Right forelimb (tissue), 1 donor: ENCODE results near the gene DDAH1.
"Not testable (repeated sequence)": the region's sequence is repeated elsewhere in the genome, so short reads cannot be mapped to it uniquely, and the experiment has no call there.

Source experiments
- DNase-seq: peaks from one replicate; pipeline ENCODE4 v3.0.0-alpha.2; 2018

DDAH1 gene

DNA sequence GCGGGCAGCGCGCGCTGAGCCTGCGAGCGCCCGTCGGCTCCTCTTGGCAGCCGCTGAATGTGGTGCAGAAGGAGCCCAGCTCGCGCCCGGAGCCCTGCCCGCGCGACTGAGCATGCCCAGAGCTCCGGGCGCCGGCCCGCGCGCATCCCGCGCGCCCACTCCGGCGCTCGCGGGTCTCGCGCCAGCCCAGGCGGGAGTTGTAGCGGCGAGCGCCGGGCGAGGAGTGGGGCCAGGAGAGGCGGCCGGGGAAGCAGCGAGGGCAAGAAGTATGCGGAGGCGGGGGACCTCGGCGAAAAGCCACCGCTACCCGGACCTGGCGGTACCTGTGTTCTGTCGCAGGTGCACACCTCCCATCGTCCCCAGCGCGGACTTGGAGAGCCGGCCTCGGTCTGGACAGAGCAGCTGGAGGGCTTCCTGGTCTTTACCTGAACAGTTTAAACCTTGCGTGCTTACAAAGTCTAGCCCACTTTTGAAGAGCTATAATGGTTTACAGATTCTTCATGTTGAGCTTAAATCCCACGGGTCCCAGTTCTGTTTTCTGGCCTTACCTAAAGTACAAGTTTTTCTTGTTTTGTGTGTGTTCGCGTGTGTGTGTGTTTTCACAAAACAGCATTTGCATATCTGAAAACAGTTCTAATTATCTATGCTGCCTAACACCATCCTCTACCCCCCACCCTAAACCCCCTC lies at the start of gene DDAH1:
DDAH1 (minus strand) TSS at position 61 of the 687 bp plus-strand sequence. CDS start 114 bp downstream, outside the sequence.
- DNase-seq = peak; percentile 48

DNA sequence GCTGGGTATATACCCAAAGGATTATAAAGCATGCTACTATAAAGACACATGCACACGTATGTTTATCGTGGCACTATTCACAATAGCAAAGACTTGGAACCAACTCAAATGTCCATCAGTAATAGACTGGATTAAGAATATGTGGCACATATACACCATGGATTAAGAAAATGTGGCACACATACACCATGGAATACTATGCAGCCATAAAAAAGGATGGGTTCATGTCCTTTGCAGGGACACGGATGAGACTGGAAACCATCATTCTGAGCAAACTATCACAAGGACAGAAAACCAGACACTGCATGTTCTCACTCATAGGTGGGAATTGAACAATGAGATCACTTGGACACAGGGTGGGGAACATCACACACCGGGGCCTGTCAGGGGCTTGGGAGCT lies 49.0 kb upstream of the DDAH1 start:
- not testable (repeated sequence) for DNase-seq

DNA sequence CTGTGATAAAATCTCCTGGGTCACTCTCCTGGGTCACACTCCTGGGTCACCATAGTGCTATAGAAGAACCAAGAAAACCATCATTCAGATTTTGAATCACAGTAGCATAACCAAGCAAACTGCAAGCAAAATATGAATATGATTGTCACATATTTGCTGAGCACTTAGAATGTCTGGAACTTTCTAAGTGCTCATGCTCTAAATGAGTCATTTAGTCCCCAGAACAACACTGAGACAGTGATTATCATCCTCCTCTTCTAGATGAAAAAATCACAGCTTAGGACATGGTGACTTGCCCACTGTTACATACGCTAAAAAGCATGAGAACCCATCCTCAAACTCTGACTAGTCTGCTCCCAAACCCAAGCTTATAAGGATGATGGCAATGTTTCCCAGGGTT lies 39.5 kb upstream of the DDAH1 start:
- no peak for DNase-seq

DNA sequence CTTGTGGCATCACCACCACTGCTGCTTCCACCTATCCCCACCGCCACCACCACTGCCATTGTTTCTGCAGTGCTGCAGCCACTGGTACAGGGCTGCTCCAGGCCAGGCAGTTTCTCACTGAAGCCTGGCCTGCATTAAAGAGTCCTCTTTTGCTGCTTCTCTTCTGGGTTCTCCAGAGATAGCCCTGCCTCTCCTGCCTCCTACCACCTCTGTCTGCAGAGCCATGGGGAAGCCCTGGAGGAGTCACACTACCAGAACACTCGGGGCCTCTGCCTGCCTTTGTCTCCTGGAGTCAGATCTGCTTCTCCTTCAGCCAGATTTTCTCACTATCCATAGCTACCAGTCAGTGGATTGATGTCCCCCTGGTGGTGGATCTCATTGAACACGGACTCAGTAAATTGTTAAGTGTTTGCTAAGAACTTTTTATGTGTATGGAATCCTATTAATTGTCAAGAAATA lies 37.7 kb upstream of the DDAH1 start:
- DNase-seq = peak; percentile 52

DNA sequence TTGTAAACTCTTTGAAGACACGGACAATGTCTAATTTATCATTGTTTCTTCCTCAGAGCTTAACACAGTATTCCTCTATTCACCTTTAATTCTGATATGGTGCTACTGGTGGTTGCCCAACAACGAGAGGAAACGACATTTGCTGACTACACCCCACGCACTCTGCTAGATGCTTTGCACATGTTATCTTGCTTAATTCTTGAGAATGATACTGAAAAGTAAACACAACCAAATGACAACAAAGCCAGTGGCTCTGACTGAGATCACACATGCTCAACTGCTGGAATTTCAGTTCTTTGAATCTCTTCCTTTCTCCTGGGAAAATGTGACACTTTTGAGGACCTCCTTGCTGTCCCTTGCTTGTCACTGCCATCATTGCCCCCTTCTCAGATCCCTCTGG lies 37.2 kb upstream of the DDAH1 start:
- no peak for DNase-seq

DNA sequence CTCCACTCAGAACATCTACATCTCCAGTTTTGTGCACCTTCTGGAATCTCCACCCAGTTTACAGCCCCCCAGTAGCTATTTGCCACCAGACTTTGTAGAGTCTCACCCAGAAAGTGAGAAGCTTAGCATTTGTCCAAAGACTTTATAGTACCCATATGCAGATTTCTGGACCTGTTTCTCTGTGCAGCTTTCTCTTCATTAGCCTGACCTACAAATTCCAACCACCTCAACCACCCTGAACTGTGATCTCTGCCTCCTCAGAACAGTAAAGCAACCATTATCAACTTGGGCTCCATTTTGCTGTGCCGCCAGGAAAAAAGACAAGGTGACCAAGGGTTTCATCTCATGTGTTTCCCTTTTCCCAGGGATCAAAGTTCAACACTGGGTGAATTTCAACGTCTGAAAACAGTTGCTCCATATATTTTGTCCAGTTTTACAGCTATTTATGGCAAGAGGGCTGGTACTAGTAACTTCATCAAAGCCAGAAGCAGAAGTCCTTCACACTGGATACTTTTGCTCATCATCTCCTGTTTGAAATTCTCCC lies 36.5 kb upstream of the DDAH1 start:
- no peak for DNase-seq

DNA sequence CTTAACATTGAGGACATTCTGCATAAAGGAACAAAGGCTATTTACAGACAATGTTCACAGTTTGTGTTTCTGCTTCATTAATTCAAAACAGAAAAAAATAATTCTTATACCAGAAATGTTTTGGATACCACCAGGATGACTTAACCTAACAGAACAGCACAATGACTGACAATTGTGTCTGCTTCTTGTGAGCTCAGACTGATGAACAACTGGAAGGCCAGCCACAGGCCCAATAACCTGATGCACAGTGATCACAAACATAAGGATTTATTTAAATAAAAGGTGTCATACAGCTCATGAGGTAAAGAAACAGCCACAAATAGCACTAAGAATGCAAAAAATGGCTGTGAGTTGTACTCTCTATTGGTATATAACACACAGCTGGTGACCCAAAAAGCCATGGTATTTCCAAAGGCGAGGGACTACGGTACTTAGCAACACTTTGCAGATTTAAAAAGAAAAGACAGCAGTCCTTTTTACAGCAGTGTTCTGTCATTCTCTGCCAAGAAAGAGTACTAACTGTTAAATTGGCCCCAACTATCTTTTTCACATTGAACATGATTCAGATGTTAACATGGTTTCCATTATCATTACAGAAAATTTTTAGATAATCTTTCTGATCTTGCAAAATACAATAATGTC lies 32.1 kb upstream of the DDAH1 start:
- DNase-seq = no peak

DNA sequence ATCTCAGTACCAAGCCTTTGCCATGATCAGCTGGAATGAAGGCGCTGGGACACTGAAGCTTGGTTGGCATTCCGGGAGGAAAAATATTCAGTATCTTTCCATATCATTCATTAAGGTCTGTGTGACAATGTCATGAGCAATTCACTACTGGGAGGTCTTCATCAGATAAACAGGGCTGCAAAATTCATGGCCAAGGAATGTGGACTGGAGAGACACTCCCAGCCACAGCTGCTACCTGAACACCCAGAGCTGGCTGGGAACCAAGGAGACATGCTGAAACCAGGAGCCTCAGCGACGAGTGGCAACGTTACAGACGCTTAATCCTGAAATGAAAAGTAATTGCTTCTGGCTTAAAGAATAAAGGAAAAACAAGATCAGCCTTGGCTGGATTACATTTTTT lies 30.6 kb upstream of the DDAH1 start:
- DNase-seq = no peak

DNA sequence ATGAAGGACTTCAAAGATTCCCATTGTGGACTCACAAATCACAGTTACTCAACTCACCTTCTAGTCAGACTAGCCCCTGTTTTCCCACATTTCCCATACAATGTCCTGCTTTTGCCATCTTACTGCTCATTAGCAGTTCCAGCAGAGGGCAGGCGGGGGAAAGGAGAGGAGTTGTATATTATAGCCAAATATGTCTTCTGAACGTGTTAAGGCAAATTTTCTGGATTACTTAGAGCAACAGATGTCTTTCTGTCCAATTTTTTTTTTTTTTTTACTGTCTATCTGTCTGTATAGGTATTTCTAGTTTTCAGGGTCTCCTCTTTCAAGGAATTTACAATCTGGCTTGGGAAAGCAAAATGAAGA lies 29.9 kb upstream of the DDAH1 start:
- no peak for DNase-seq

DNA sequence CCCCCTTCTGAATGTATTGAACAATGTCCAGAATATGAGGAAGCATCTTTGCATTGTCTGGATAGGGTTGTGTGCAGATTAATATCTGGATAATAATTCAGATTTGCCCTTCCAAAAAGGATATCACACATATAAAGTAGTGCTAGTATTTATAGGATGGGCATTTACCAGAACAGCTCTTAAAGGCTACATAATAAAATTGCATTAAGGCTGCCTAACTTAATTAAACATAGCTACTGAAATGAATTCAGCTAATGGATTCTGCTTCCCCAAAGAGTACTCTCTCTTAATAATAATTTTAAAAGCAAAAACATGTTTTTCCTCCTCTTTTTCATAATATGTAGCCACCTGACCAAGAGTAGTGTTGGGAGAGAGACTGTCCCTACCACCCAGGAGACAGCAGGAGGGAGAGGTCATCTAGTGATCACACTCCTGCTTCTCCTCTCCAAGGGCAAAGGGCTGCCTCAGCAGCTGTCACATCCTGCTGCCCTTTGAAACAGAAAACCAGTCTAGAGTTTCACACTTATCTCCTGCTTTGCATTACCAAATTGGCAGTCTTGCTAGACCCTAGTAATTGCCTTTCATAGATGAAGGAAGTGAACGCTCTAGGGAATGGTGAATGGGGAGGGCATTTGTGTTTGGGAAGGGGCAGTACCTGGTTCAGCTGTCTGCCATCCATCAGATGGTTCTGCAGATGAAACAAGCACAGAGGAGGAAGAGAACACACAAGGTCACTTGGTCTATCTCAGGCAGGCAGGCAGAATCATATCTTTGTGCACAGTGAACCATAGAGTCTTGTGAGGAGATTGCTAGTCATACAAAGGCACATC lies 29.3 kb upstream of the DDAH1 start:
- DNase-seq = no peak

DNA sequence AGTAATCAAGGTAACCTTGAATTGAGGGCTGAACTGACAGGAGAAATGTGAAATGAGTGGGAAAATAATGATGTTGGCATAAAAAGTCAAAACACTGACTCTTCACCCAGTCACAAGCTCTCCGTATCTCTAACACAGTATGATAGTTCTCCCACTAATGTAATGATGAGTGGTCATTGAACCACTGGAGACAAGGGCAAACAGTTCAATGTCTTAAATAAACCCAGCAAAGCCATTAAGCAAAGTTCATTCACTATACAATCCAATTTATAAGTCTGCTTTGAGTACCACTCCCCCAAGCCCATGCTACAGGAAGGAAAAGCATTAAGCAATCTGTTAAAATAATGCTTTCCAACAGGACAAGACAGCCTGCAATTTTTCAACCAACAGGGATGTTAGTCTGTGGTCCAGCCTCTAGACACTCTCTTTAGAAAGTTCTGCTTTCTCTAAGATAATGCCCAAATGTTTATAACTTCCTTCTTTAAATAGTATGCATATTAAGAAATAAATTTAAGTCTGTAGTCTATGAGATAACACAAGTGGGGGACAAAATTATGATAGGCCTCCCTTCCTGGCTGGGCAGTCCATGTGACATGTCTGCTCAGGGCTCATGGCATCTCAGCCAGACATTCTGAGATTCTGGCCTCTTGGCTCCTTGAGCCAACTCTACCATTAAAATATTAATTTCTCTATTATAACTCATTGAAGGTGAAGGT lies 25.5 kb upstream of the DDAH1 start:
- DNase-seq = no peak

DNA sequence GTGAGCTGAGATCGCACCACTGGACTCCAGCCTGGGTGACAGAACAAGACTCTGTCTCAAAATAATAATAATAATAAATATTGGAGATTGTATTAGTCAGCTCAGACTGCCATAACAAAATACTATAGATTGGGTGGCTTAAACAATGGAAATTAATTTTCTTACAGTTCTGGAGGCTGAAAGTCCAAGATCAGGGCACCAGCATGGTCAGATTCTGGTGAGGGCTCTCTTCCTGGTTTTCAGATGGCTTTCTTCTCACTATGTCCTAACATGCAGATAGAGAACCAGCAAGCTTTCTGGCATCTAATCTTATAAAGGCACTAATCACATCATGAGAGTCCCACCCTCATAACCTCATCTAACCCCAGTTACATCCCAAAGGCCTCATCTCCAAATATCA lies 23.2 kb upstream of the DDAH1 start:
- no peak for DNase-seq

DNA sequence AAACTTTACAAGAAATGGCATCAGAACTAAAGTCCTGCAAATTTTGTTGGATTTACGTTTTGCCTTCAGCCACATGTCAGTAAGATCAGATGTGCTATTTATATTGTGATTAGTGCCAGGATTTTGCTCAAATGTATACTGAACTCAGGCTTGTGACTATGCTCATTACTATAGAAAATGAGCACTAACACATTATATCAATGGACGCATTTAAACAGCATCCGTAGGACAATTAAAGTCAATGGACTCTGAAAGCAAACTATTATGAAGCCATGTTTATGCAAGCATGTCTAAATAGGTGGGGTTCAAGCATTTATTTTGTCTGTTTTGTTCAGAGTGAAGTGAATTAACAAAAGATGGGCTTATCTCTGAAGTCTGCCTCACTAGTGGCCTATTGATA lies 20.6 kb upstream of the DDAH1 start:
- no peak for DNase-seq

DNA sequence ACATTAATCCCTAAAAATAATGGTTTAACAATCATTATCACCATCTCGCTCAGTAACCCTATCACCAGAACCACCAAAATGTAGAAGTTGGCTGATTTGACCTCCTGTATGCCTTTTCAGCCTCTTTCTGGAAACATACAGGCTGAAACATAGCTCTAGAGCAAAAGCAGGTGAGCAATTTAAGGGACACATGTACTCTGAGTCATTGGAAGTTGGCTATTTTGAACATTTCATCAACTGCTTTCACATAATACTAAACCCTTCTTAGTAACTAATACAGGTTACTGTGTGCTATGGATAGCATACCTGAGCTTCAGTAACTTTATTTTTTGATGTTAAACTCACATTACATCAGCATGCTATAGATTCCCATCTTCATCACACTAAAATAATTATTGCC lies 19.8 kb upstream of the DDAH1 start:
- no peak for DNase-seq

DNA sequence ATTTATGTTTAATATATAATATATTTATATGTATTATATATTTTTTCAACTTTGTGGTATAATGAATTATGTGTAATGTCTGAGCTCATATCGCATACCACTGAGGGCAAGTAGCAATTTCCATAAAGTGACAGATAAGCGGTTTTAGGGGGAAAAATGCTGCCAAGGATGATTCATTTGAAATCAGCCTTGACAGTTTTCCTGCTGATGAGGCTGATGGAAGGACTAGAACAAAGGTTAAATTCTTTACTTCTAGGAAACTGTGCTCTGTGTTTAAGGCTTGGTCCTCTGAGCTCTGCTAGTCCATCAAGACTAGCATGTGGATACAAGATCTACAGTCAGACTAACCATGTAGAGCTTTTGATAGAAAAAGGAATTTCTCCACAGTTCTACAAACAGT lies 19.3 kb upstream of the DDAH1 start:
- DNase-seq = no peak

DNA sequence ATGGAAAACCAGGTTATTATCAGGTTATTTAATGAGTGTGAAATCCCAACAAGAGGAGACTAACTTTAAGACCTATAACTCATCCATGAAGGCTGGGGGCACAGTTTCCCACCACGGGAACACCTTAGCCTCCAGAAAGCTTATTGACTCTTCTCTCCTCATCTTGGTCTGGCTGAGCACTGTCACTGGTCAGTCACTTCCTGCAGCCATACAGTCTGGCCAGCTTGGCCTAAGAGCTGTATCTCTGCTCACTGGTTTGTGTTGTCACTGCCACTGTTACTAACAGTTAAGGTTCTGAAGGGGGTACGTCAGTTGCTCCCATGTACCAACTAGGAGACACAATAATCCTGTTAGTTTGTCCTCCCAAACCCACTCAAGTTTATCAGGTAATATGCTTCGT lies 16.7 kb upstream of the DDAH1 start:
- DNase-seq = no peak

DNA sequence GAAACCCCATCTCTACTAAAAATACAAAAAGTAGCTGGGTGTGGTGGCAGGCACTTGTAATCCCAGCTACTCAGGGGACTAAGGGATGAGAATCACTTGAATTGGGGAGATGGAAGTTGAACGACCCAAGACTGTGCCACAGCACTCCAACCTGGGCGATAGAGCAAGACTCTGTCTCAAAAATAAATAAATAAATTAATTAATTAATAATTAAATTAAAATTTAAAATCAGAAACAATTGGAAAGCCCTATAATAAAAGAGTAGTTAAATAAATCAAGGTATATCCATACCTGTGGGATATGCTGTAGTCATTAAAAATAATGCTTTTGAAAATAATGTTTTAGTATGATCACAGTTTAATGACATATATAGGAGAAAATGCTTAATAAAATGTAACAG lies 15.6 kb upstream of the DDAH1 start:
- DNase-seq = no peak

DNA sequence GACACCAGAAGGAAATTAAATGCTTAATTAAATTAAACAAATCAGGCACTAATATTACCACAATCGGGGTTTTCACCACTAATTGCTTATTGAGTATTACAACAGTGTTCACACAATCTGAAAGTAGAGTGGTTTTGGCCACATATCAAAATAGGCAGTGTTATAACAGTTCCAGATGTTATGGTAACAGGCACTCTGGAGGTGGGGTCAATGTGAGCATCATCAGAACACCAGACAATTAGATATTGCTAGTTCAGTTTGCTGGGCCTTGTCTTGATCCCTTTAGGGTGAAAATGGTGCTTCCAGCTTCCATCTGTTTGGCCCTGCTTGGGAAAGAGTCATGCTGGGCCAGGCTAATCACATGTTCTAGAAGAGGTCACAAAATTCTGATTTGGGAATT lies 14.5 kb upstream of the DDAH1 start:
- DNase-seq = no peak

DNA sequence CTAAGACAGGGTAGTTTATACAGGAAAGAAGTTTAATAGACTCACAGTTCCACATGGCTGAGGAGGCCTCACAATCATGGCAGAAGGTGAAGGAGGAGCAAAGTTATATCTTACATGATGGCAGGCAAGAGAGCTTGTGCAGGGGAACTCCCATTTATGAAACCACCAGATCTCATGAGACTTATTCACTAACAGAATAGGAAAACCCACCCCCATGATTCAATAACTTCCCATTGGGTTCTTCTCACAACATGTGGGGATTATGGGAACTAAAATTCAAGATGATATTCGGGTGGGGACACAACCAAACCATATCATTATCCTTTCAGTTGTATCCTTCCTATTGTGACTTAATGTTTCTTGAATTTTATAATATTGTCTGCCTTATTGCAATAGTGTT lies 13.4 kb upstream of the DDAH1 start:
- DNase-seq = no peak

DNA sequence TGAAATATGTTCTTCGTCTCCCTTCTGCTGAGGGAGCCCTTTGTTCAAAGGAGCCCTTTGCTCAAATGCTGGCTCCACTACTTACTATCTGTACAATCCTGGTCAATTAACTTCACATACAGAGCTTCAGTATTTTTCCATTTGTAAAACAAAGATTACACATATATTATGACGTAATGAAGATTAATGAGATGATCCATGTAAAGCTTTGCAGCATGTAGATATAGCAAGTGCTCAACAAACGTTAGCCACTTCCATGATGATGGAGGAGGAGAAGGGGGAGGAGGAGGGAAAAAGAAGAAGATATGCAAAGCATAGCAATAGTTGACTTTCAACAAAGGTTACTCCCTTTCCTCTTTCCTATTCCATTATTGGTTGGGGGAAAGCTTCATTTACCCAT lies 10.1 kb upstream of the DDAH1 start:
- no peak for DNase-seq

DNA sequence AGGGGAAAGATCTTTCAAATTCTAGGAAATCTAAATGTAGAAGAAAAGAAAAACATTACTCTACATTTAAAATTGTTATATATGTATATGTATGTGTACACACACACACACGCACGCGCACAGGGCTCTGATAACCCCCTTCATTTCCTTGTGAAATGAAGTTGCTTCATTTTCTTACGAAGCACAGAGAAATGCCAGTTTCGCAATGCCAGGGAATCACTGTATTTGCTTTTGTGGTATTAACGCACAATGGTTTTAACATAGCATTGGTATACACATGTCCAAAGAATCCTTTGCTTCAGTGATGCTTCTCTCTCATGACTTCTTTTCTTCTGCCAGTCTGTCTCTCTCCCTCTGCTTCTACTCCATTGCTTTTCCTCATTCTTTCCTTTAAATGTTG lies 8.4 kb upstream of the DDAH1 start:
- DNase-seq = no peak

DNA sequence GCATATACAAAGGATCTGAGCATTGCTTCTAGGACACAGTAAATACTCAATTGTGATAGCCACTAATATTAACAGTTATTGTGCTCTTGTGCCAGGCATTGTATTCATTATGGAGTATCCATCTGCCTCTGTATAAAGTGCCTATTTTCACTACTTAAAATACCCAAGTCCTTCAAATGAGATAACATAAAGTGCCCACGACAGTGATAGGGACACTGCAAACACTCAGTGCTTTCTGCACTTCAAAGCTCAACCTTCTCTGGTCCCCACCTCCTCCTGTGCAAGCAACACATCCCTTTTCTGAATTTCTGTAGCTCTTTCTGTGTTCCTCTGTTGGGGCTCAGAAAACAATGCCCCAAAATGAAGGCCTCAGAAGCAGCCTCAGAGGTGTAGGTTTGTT lies 6.6 kb upstream of the DDAH1 start:
- DNase-seq = no peak

DNA sequence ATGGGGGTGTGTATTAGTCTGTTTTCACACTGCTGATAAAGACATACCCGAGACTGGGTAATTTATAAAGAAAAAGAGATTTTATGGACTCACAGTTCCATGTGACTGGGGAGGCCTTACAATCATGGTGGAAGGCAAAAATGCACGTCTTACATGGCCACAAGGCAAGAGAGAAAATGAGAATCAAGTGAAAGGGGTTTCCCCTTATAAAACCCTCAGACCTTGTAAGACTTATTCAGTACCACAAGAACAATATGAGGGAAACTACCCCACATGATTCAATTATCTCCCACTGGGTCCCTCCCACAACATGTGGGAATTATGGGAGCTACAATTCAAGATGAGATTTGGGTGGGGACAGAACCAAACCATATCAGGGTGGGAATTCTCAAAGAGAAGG lies 5.2 kb upstream of the DDAH1 start:
- DNase-seq = not testable (repeated sequence)
